GM19372 (cell line): ENCODE measurements around the gene ATG2B.

ENCODE experiments used
- ATAC-seq: cut with Tn5 transposase; IDR thresholded peaks from one replicate; pipeline ENCODE4 v1.9.1; 2021; ENCODE audit warnings: mild to moderate bottlenecking, low read depth, moderate library complexity; ENCODE audit not compliant: unreplicated experiment

ATG2B gene

GRCh38 chr14:96273629-96274028 lies 89.5 kb downstream of the ATG2B start:
- ATAC-seq, result no peak

- ATAC-seq, result no peak
Measured at GRCh38 chr14:96272777-96273473, 90.2 kb downstream of the ATG2B start.

GRCh38 chr14:96271421-96271762 lies 91.7 kb downstream of the ATG2B start:
- ATAC-seq, result no peak

GRCh38 chr14:96270565-96271420 lies 92.3 kb downstream of the ATG2B start:
- ATAC-seq, result no peak

GRCh38 chr14:96269359-96269710 lies 93.8 kb downstream of the ATG2B start:
- ATAC-seq, result no peak

- no peak for ATAC-seq
Measured at GRCh38 chr14:96268431-96269358, 94.4 kb downstream of the ATG2B start.

- no peak for ATAC-seq
Measured at GRCh38 chr14:96267916-96268315, 95.2 kb downstream of the ATG2B start.

GRCh38 chr14:96267336-96267735 lies 95.8 kb downstream of the ATG2B start:
- ATAC-seq, result no peak

GRCh38 chr14:96265383-96266095 lies 97.6 kb downstream of the ATG2B start:
- ATAC-seq, result no peak

- no peak for ATAC-seq
Measured at GRCh38 chr14:96264853-96265252, 98.3 kb downstream of the ATG2B start.

GRCh38 chr14:96264200-96264553 lies 99.0 kb downstream of the ATG2B start:
- ATAC-seq, result no peak

GRCh38 chr14:96263347-96264199 lies 99.6 kb downstream of the ATG2B start:
- ATAC-seq, result no peak

- no peak for ATAC-seq
Measured at GRCh38 chr14:96261772-96262655, 101.1 kb downstream of the ATG2B start.

- no peak for ATAC-seq
Measured at GRCh38 chr14:96261053-96261452, 102.1 kb downstream of the ATG2B start.

GRCh38 chr14:96260341-96260821 lies 102.8 kb downstream of the ATG2B start:
- no peak for ATAC-seq

- ATAC-seq, result no peak
Measured at GRCh38 chr14:96257900-96258299, 105.2 kb downstream of the ATG2B start.

- ATAC-seq, result no peak
Measured at GRCh38 chr14:96257056-96257455, 106.1 kb downstream of the ATG2B start.

- ATAC-seq, result no peak
Measured at GRCh38 chr14:96256407-96256806, 106.7 kb downstream of the ATG2B start.
